Right lung (tissue), 10 donors: ENCODE data around the gene KRT39. TPM values are rescaled to one million over a fixed set of nuclear protein-coding genes. Genes with fewer than 3 reads are reported as not detected.
"Not testable (repeated sequence)": the region's sequence is repeated elsewhere in the genome, so short reads cannot be mapped to it uniquely, and the experiment has no call there.

Source experiments
- DNase-seq, 2 donors: peaks; one replicate each; pipeline ENCODE4 v3.0.0-alpha.2; 2013
- long read RNA-seq, 8 donors: transcript quantifications; one replicate each; lab custom pipeline, GENCODE V29; 2026
- polyA plus RNA-seq, 5 donors: library from polyadenylated mRNA; unstranded; fragments of 120-200 nt; gene quantifications; one replicate each; pipeline versions ENCODE4 v1.2.1 to v1.2.3, GENCODE V29; 2013; ENCODE audit warnings: inconsistent platforms in 1 of 5, low replicate concordance in 1 of 5; ENCODE audit not compliant: insufficient read length in 5 of 5, insufficient read depth in 1 of 5

The KRT39 gene
- under 1 TPM in 1 of 5 donors, not detected in 4; 0.35 TPM for polyA plus RNA-seq
- long read RNA-seq, donor 1: 0 reads
- long read RNA-seq, donor 2: 0 reads
- long read RNA-seq, donor 3: 0 reads
- long read RNA-seq, donor 4: 0 reads
- long read RNA-seq, donor 5: 0 reads
- long read RNA-seq, donor 6: 0 reads
- long read RNA-seq, donor 7: 0 reads
- long read RNA-seq, donor 8: 0 reads

- no peak for DNase-seq
Measured at GRCh38 chr17:40966848-40967247, at the start of gene KRT39. Gene KRT39, minus strand, starts transcription at chr17:40966948. Its CDS starts 92 bp downstream, at chr17:40966856.

- no peak for DNase-seq
Measured at GRCh38 chr17:41015454-41015853, 48.7 kb upstream of the KRT39 start.

- no peak for DNase-seq
Measured at GRCh38 chr17:41013606-41014005, 46.9 kb upstream of the KRT39 start.

- no peak for DNase-seq
Measured at GRCh38 chr17:41013181-41013580, 46.4 kb upstream of the KRT39 start.

GRCh38 chr17:41012326-41013120 is 45.8 kb upstream of the KRT39 start:
- no peak for DNase-seq

- DNase-seq: no peak
Measured at GRCh38 chr17:41010441-41010840, 43.7 kb upstream of the KRT39 start.

- no peak for DNase-seq
Measured at GRCh38 chr17:41009936-41010335, 43.2 kb upstream of the KRT39 start.

- no peak for DNase-seq
Measured at GRCh38 chr17:41009301-41009760, 42.6 kb upstream of the KRT39 start.

- DNase-seq: no peak
Measured at GRCh38 chr17:41008811-41009210, 42.1 kb upstream of the KRT39 start, which contains the start of gene KRTAP3-1. Gene KRTAP3-1, minus strand, starts transcription at chr17:41009128. Its CDS starts 54 bp downstream, at chr17:41009074.

GRCh38 chr17:41004397-41004796 is 37.6 kb upstream of the KRT39 start:
- no peak for DNase-seq

- DNase-seq: no peak
Measured at GRCh38 chr17:41003926-41004325, 37.2 kb upstream of the KRT39 start.

- no peak for DNase-seq
Measured at GRCh38 chr17:41002814-41003213, 36.1 kb upstream of the KRT39 start.

GRCh38 chr17:41001795-41002194 is 35.0 kb upstream of the KRT39 start:
- DNase-seq: no peak

- not testable (repeated sequence) for DNase-seq
Measured at GRCh38 chr17:40999563-40999962, 32.8 kb upstream of the KRT39 start, which contains the start of gene KRTAP3-2. Gene KRTAP3-2, minus strand, starts transcription at chr17:40999906. Its CDS starts 53 bp downstream, at chr17:40999853.

GRCh38 chr17:40997361-40997760 is 30.6 kb upstream of the KRT39 start:
- DNase-seq: no peak

- no peak for DNase-seq
Measured at GRCh38 chr17:40996829-40997228, 30.1 kb upstream of the KRT39 start.

- no peak for DNase-seq
Measured at GRCh38 chr17:40995116-40995515, 28.4 kb upstream of the KRT39 start.

- DNase-seq: no peak
Measured at GRCh38 chr17:40993839-40994238, 27.1 kb upstream of the KRT39 start, which contains the start of gene KRTAP3-3. Gene KRTAP3-3, minus strand, starts transcription at chr17:40994164. Its CDS starts 67 bp downstream, at chr17:40994097.

- DNase-seq: no peak
Measured at GRCh38 chr17:40993084-40993483, 26.3 kb upstream of the KRT39 start.

GRCh38 chr17:40992666-40993065 is 25.9 kb upstream of the KRT39 start:
- no peak for DNase-seq

GRCh38 chr17:40986920-40987319 is 20.2 kb upstream of the KRT39 start:
- no peak for DNase-seq

GRCh38 chr17:40984226-40984625 is 17.5 kb upstream of the KRT39 start, which contains the start of gene KRT40:
Gene KRT40, minus strand, starts transcription at chr17:40984326. Its CDS starts 53 bp downstream, at chr17:40984273.
- no peak for DNase-seq

GRCh38 chr17:40981115-40981514 is 14.4 kb upstream of the KRT39 start:
- DNase-seq: no peak
